Large intestine (tissue), 3 donors: ENCODE data around the gene HSPBP1. TPM values are rescaled to one million over a fixed set of nuclear protein-coding genes. Genes with fewer than 3 reads are reported as not detected.

Experiments used
- DNase-seq, 2 donors: peaks; one replicate each; pipeline versions ENCODE4 v3.0.0 to v3.0.0-alpha.2; 2013
- H3K27ac ChIP-seq: one replicate; pipeline ENCODE4 v1.5.1; 2013; ENCODE audit warnings: low read length
- H3K27me3 ChIP-seq: 2 replicates; pipeline ENCODE4 v1.6.1; 2013; ENCODE audit warnings: low read length; ENCODE audit not compliant: control insufficient read depth, insufficient read depth
- H3K36me3 ChIP-seq: 2 replicates; pipeline ENCODE4 v1.6.1; 2013; ENCODE audit warnings: low read length; ENCODE audit not compliant: control insufficient read depth, insufficient read depth
- H3K4me1 ChIP-seq: one replicate; pipeline ENCODE4 v1.6.1; 2013; ENCODE audit warnings: low read length; ENCODE audit not compliant: control insufficient read depth, insufficient read depth
- H3K4me3 ChIP-seq: one replicate; pipeline ENCODE4 v1.5.1; 2013; ENCODE audit warnings: low read length
- H3K9me3 ChIP-seq: one replicate; pipeline ENCODE4 v1.6.1; 2013; ENCODE audit warnings: mild to moderate bottlenecking, low read depth, low read length, moderate library complexity; ENCODE audit not compliant: control insufficient read depth
- WGBS: methylation state at CpG from one replicate; pipeline ENCODE4 v1.1.5; 2013; ENCODE audit warnings: low lambda C conversion rate; ENCODE audit not compliant: insufficient coverage; 5-methylcytosine and 5-hydroxymethylcytosine counted together
- polyA plus RNA-seq: library from polyadenylated mRNA; unstranded; fragments of 120-200 nt; gene quantifications from one replicate; pipeline ENCODE4 v1.2.1, GENCODE V29; 2013

HSPBP1 gene
- polyA plus RNA-seq, 1 donor, result 29.4 TPM

GRCh38 chr19:55316646-55317045 is 36.7 kb upstream of the HSPBP1 start:
- peaks cover 7% of the 10 kb centered on the region for H3K9me3 ChIP-seq
- H3K27ac ChIP-seq, result no peak overlapping the region
- WGBS, result no CpG with 5 or more reads among the region's 8 CpGs
- H3K4me1 ChIP-seq, result peaks cover 17% of the 10 kb centered on the region
- no peak overlapping the region for H3K4me3 ChIP-seq
- no peak for DNase-seq
- no peaks in the 10 kb centered on the region for H3K27me3 ChIP-seq
- H3K36me3 ChIP-seq, result peaks cover 33% of the 10 kb centered on the region

- 75% methylated on average over 4 of the region's 13 CpGs for WGBS
These were observed 36.1 kb upstream of the HSPBP1 start for GRCh38 chr19:55315956-55316525.

GRCh38 chr19:55314396-55314795 is 34.5 kb upstream of the HSPBP1 start:
- Histone ChIP-seq H3K9me3 (peaks cover 7% of the 10 kb centered on the region), H3K27ac (no peak overlapping the region), H3K27me3 (no peaks in the 10 kb centered on the region), H3K4me1 (peaks cover 1% of the 10 kb centered on the region), H3K4me3 (no peak overlapping the region), H3K36me3 (peaks cover 35% of the 10 kb centered on the region)
- 100% methylated on average over 1 of the region's 8 CpGs for WGBS
- no peak for DNase-seq

More at GRCh38 chr19:55315956-55316525, 36.1 kb upstream of the HSPBP1 start:
- Histone ChIP-seq H3K4me3 (no peak overlapping the region), H3K36me3 (peaks cover 33% of the 10 kb centered on the region), H3K27me3 (no peaks in the 10 kb centered on the region), H3K4me1 (peaks cover 14% of the 10 kb centered on the region), H3K9me3 (peaks cover 7% of the 10 kb centered on the region), H3K27ac (no peak overlapping the region)
- no peak for DNase-seq

GRCh38 chr19:55312621-55313512 is 33.0 kb upstream of the HSPBP1 start:
- H3K4me3 ChIP-seq, result no peak overlapping the region
- no peaks in the 10 kb centered on the region for H3K27me3 ChIP-seq
- peaks cover 32% of the 10 kb centered on the region for H3K36me3 ChIP-seq
- no peak overlapping the region for H3K27ac ChIP-seq
- no peak for DNase-seq
- WGBS, result no CpG with 5 or more reads among the region's 47 CpGs
- H3K9me3 ChIP-seq, result peaks cover 7% of the 10 kb centered on the region
- H3K4me1 ChIP-seq, result no peaks in the 10 kb centered on the region

GRCh38 chr19:55311797-55312196 is 31.9 kb upstream of the HSPBP1 start:
- WGBS, result no CpG with 5 or more reads among the region's 18 CpGs
- Histone ChIP-seq H3K36me3 (peaks cover 32% of the 10 kb centered on the region), H3K4me1 (no peaks in the 10 kb centered on the region)

GRCh38 chr19:55311397-55311796 is 31.5 kb upstream of the HSPBP1 start:
- H3K4me3 ChIP-seq, result no peak overlapping the region
- no peak for DNase-seq
- H3K36me3 ChIP-seq, result peaks cover 32% of the 10 kb centered on the region
- WGBS, result 100% methylated on average over 1 of the region's 9 CpGs
- no peaks in the 10 kb centered on the region for H3K27me3 ChIP-seq
- no peaks in the 10 kb centered on the region for H3K4me1 ChIP-seq
- H3K27ac ChIP-seq, result no peak overlapping the region
- peaks cover 3% of the 10 kb centered on the region for H3K9me3 ChIP-seq

More at GRCh38 chr19:55311797-55312196, 31.9 kb upstream of the HSPBP1 start:
- no peak for DNase-seq
- Histone ChIP-seq H3K27ac (no peak overlapping the region), H3K9me3 (peaks cover 7% of the 10 kb centered on the region), H3K4me3 (no peak overlapping the region), H3K27me3 (no peaks in the 10 kb centered on the region)

- no peak for DNase-seq
- H3K36me3 ChIP-seq, result peaks cover 24% of the 10 kb centered on the region
- no peak overlapping the region for H3K27ac ChIP-seq
- H3K4me1 ChIP-seq, result no peaks in the 10 kb centered on the region
- H3K9me3 ChIP-seq, result peaks cover 2% of the 10 kb centered on the region
- no CpG with 5 or more reads among the region's 7 CpGs for WGBS
- no peak overlapping the region for H3K4me3 ChIP-seq
- no peaks in the 10 kb centered on the region for H3K27me3 ChIP-seq
These were observed 30.6 kb upstream of the HSPBP1 start for GRCh38 chr19:55310498-55310897.

- H3K4me1 ChIP-seq, result no peaks in the 10 kb centered on the region
- peaks cover 2% of the 10 kb centered on the region for H3K9me3 ChIP-seq
- no peak overlapping the region for H3K27ac ChIP-seq
- peaks cover 20% of the 10 kb centered on the region for H3K36me3 ChIP-seq
- no peak overlapping the region for H3K4me3 ChIP-seq
- no CpG with 5 or more reads among the region's 5 CpGs for WGBS
- H3K27me3 ChIP-seq, result no peaks in the 10 kb centered on the region
- no peak for DNase-seq
These were observed 29.5 kb upstream of the HSPBP1 start for GRCh38 chr19:55309448-55309847.

- peaks cover 15% of the 10 kb centered on the region for H3K36me3 ChIP-seq
These were observed 28.4 kb upstream of the HSPBP1 start for GRCh38 chr19:55308281-55308680.

GRCh38 chr19:55306712-55307111 is 26.8 kb upstream of the HSPBP1 start:
- Histone ChIP-seq H3K27me3 (no peaks in the 10 kb centered on the region), H3K9me3 (no peaks in the 10 kb centered on the region), H3K4me3 (no peak overlapping the region), H3K27ac (no peak overlapping the region), H3K4me1 (peaks cover 4% of the 10 kb centered on the region), H3K36me3 (peaks cover 9% of the 10 kb centered on the region)
- DNase-seq, result no peak
- WGBS, result no CpG with 5 or more reads among the region's 3 CpGs

More at GRCh38 chr19:55308281-55308680, 28.4 kb upstream of the HSPBP1 start:
- peaks cover 2% of the 10 kb centered on the region for H3K9me3 ChIP-seq
- no CpG with 5 or more reads among the region's 11 CpGs for WGBS
- H3K27ac ChIP-seq, result no peak overlapping the region
- H3K4me3 ChIP-seq, result no peak overlapping the region
- H3K4me1 ChIP-seq, result no peaks in the 10 kb centered on the region
- no peaks in the 10 kb centered on the region for H3K27me3 ChIP-seq
- DNase-seq, result no peak
